Epithelial cell of esophagus (primary cell): ENCODE data around the gene ZNF484.
"Not testable (repeated sequence)": the region's sequence is repeated elsewhere in the genome, so short reads cannot be mapped to it uniquely, and the experiment has no call there.

Experiments
- DNase-seq: peaks from one replicate; pipeline ENCODE4 v3.0.0; 2010; ENCODE audit warnings: low read depth
- H3K4me3 ChIP-seq: 2 replicates; pipeline ENCODE4 v1.5.1; 2011; ENCODE audit warnings: mild to moderate bottlenecking, low read length, control low read depth
- CTCF ChIP-seq: IDR thresholded peaks from 2 replicates; pipeline ENCODE4 v1.5.1; 2011; ENCODE audit warnings: low read depth, mild to moderate bottlenecking, low read length, control low read depth, inconsistent platforms; ENCODE audit not compliant: insufficient read depth; ENCODE audit errors: missing control alignments

Gene ZNF484

GRCh38 chr9:92850898-92851297 lies 26.9 kb downstream of the ZNF484 start:
- DNase-seq, result peak; percentile 26
- no peak overlapping the region for H3K4me3 ChIP-seq
- peak; percentile 24 for TF ChIP-seq CTCF

- DNase-seq, H3K4me3 ChIP-seq: not testable (repeated sequence)
Measured at GRCh38 chr9:92848740-92849139, 29.1 kb downstream of the ZNF484 start.

GRCh38 chr9:92846662-92847145 lies 31.1 kb downstream of the ZNF484 start:
- TF ChIP-seq CTCF, result no peak
- H3K4me3 ChIP-seq, result no peak overlapping the region
- no peak for DNase-seq

- not testable (repeated sequence) for H3K4me3 ChIP-seq, DNase-seq
Measured at GRCh38 chr9:92838411-92838810, 39.4 kb downstream of the ZNF484 start.

- no peak overlapping the region for H3K4me3 ChIP-seq
- DNase-seq, result no peak
- no peak for TF ChIP-seq CTCF
Measured at GRCh38 chr9:92837191-92837590, 40.6 kb downstream of the ZNF484 start.

- H3K4me3 ChIP-seq, result no peak overlapping the region
- TF ChIP-seq CTCF, result no peak
- DNase-seq, result no peak
Measured at GRCh38 chr9:92829420-92829819, 48.4 kb downstream of the ZNF484 start.

GRCh38 chr9:92825065-92825464 lies 52.8 kb downstream of the ZNF484 start:
- H3K4me3 ChIP-seq, DNase-seq: not testable (repeated sequence)

- DNase-seq, result no peak
- no peak overlapping the region for H3K4me3 ChIP-seq
- TF ChIP-seq CTCF, result no peak
Measured at GRCh38 chr9:92820964-92821363, 56.9 kb downstream of the ZNF484 start.

GRCh38 chr9:92819898-92820297 lies 57.9 kb downstream of the ZNF484 start:
- not testable (repeated sequence) for H3K4me3 ChIP-seq, DNase-seq

GRCh38 chr9:92809629-92810326 lies 68.1 kb downstream of the ZNF484 start:
- H3K4me3 ChIP-seq, result not testable (repeated sequence)

More at GRCh38 chr9:92809629-92810326, 68.1 kb downstream of the ZNF484 start:
- DNase-seq, result not testable (repeated sequence)
